Mammary epithelial cell (primary cell): ENCODE data around the gene DNASE1L3.
"Not testable (repeated sequence)": the region's sequence is repeated elsewhere in the genome, so short reads cannot be mapped to it uniquely, and the experiment has no call there.

Experiments
- EZH2 ChIP-seq: IDR thresholded peaks from 2 replicates; pipeline ENCODE4 v1.6.1; 2012; ENCODE audit warnings: low read length, inconsistent platforms, borderline replicate concordance
- TF ChIP-seq, protein P1 (sequence below), 2 donors: IDR thresholded peaks in 1 of 2; conservative IDR thresholded peaks in 1 of 2; 2 replicates each; pipeline ENCODE4 v1.5.1; 2011 to 2012; ENCODE audit warnings: inconsistent platforms in 2 of 2, low read length in 2 of 2, mild to moderate bottlenecking in 2 of 2, control low read depth in 1 of 2, low read depth in 1 of 2; ENCODE audit not compliant: insufficient read depth in 1 of 2; ENCODE audit errors: extremely low read depth in 1 of 2

DNA sequence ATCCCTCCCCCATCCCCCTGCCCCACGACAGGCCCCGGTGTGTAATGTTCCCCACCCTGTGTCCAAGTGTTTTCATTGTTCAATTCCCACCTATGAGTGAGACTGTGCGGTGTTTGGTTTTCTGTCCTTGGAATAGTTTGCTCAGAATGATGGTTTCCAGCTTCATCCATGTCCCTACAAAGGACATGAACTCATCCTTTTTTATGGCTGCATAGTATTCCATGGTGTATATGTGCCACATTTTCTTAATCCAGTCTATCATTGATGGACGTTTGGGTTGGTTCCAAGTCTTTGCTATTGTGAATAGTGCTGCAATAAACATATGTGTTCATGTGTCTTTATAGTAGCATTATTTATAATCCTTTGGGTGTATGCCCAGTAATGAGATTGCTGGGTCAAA lies 32.1 kb upstream of the DNASE1L3 start:
- TF ChIP-seq, protein P1, sequence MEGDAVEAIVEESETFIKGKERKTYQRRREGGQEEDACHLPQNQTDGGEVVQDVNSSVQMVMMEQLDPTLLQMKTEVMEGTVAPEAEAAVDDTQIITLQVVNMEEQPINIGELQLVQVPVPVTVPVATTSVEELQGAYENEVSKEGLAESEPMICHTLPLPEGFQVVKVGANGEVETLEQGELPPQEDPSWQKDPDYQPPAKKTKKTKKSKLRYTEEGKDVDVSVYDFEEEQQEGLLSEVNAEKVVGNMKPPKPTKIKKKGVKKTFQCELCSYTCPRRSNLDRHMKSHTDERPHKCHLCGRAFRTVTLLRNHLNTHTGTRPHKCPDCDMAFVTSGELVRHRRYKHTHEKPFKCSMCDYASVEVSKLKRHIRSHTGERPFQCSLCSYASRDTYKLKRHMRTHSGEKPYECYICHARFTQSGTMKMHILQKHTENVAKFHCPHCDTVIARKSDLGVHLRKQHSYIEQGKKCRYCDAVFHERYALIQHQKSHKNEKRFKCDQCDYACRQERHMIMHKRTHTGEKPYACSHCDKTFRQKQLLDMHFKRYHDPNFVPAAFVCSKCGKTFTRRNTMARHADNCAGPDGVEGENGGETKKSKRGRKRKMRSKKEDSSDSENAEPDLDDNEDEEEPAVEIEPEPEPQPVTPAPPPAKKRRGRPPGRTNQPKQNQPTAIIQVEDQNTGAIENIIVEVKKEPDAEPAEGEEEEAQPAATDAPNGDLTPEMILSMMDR (conservative IDR thresholded peaks at IDR 0.05 in 1 of 2, IDR thresholded peaks at IDR 0.05 in 1 of 2; ENCODE audit: extremely low read depth in 1 of 2, insufficient read depth in 1 of 2, low read depth in 1 of 2, low read length in 2 of 2) = not testable (repeated sequence)
- TF ChIP-seq EZH2 = not testable (repeated sequence)
